HEK293 (cell line): ENCODE measurements around the gene CCNK.

Source experiments
- SALL2 ChIP-seq: fragments of 450-650 bp; formaldehyde crosslinking; IDR thresholded peaks from 2 replicates; pipeline ENCODE4 v1.5.0; 2017; ENCODE audit warnings: missing biosample characterization, mild to moderate bottlenecking, missing genetic modification characterization, borderline replicate concordance
- ZBTB21 ChIP-seq: fragments of 450-650 bp; formaldehyde crosslinking; IDR thresholded peaks from 2 replicates; pipeline ENCODE4 v1.5.1; 2017; ENCODE audit warnings: missing biosample characterization, missing genetic modification characterization
- ZBTB7A ChIP-seq: fragments of 450-650 bp; formaldehyde crosslinking; IDR thresholded peaks from 2 replicates; pipeline ENCODE4 v1.5.1; 2016; ENCODE audit warnings: low read depth, missing biosample characterization, missing genetic modification characterization
- ZNF140 ChIP-seq: fragments of 450-650 bp; formaldehyde crosslinking; IDR thresholded peaks from 2 replicates; pipeline ENCODE4 v1.5.1; 2016; ENCODE audit warnings: missing biosample characterization, missing genetic modification characterization
- ZNF211 ChIP-seq: fragments of 450-650 bp; formaldehyde crosslinking; IDR thresholded peaks from 2 replicates; pipeline ENCODE4 v1.5.1; 2016; ENCODE audit warnings: low read depth, missing biosample characterization, missing genetic modification characterization
- ZNF274 ChIP-seq, 2 experiments: fragments of 200-500 bp in 1 of 2; fragments of 450-650 bp in 1 of 2; sonication (Bioruptor generic) in 1 of 2; formaldehyde crosslinking in 1 of 2; IDR thresholded peaks; 2 replicates each; pipeline versions ENCODE4 v1.5.1 to v1.6.1; 2014 to 2016; ENCODE audit warnings: borderline replicate concordance in 1 of 2, inconsistent platforms in 1 of 2, low read length in 1 of 2, missing biosample characterization in 1 of 2, missing genetic modification characterization in 1 of 2
- TF ChIP-seq, protein P1 (sequence below): sonication (generic); formaldehyde crosslinking; IDR thresholded peaks from 2 replicates; pipeline ENCODE4 v1.8.1; 2022; ENCODE audit warnings: mild to moderate bottlenecking, moderate library complexity, missing genetic modification reagents
- TF ChIP-seq, protein P2 (sequence below): fragments of 450-650 bp; formaldehyde crosslinking; IDR thresholded peaks from 2 replicates; pipeline ENCODE4 v1.5.1; 2016; ENCODE audit warnings: missing biosample characterization, missing genetic modification characterization
- TF ChIP-seq, protein P3 (sequence below): fragments of 450-650 bp; formaldehyde crosslinking; conservative IDR thresholded peaks from 2 replicates; pipeline ENCODE4 v1.5.1; 2016; ENCODE audit warnings: low read depth, missing biosample characterization, missing genetic modification characterization
- TF ChIP-seq, protein P4 (sequence below): fragments of 450-650 bp; formaldehyde crosslinking; IDR thresholded peaks from 2 replicates; pipeline ENCODE4 v1.5.1; 2016; ENCODE audit warnings: missing biosample characterization, missing genetic modification characterization

DNA sequence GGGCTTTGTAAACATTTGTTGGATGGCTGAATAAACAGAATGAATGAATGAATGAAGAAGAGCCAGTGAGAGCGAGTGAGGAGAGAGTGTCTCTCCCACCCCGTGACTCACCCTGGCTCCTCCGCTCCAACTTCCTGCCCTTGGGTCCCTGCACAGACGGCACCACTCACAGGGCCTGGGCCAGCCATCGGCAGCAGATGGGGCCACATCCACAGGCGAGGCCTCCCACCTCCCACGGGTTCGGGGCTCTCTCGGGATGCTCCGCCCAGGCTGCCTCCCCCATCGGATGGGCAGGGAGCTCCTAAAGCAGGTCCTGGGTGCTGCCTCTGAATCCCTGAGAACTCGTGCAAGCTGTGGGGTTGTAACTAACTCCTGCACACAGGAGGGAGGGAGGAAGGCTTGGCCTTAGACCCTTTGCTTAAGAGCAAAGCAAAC is 41.3 kb downstream of the CCNK start:
- peak; percentile 76; the same call in 1 of the 2 replicates for TF ChIP-seq ZNF140 (tag by site-specific recombination)
- TF ChIP-seq, protein P1, sequence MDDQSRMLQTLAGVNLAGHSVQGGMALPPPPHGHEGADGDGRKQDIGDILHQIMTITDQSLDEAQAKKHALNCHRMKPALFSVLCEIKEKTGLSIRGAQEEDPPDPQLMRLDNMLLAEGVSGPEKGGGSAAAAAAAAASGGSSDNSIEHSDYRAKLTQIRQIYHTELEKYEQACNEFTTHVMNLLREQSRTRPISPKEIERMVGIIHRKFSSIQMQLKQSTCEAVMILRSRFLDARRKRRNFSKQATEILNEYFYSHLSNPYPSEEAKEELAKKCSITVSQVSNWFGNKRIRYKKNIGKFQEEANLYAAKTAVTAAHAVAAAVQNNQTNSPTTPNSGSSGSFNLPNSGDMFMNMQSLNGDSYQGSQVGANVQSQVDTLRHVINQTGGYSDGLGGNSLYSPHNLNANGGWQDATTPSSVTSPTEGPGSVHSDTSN (CRISPR knock-in tag), result no peak
- TF ChIP-seq, protein P2, sequence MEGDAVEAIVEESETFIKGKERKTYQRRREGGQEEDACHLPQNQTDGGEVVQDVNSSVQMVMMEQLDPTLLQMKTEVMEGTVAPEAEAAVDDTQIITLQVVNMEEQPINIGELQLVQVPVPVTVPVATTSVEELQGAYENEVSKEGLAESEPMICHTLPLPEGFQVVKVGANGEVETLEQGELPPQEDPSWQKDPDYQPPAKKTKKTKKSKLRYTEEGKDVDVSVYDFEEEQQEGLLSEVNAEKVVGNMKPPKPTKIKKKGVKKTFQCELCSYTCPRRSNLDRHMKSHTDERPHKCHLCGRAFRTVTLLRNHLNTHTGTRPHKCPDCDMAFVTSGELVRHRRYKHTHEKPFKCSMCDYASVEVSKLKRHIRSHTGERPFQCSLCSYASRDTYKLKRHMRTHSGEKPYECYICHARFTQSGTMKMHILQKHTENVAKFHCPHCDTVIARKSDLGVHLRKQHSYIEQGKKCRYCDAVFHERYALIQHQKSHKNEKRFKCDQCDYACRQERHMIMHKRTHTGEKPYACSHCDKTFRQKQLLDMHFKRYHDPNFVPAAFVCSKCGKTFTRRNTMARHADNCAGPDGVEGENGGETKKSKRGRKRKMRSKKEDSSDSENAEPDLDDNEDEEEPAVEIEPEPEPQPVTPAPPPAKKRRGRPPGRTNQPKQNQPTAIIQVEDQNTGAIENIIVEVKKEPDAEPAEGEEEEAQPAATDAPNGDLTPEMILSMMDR (tag by site-specific recombination), result no peak
- TF ChIP-seq ZBTB21 (tag by site-specific recombination), result no peak
- TF ChIP-seq, protein P3, sequence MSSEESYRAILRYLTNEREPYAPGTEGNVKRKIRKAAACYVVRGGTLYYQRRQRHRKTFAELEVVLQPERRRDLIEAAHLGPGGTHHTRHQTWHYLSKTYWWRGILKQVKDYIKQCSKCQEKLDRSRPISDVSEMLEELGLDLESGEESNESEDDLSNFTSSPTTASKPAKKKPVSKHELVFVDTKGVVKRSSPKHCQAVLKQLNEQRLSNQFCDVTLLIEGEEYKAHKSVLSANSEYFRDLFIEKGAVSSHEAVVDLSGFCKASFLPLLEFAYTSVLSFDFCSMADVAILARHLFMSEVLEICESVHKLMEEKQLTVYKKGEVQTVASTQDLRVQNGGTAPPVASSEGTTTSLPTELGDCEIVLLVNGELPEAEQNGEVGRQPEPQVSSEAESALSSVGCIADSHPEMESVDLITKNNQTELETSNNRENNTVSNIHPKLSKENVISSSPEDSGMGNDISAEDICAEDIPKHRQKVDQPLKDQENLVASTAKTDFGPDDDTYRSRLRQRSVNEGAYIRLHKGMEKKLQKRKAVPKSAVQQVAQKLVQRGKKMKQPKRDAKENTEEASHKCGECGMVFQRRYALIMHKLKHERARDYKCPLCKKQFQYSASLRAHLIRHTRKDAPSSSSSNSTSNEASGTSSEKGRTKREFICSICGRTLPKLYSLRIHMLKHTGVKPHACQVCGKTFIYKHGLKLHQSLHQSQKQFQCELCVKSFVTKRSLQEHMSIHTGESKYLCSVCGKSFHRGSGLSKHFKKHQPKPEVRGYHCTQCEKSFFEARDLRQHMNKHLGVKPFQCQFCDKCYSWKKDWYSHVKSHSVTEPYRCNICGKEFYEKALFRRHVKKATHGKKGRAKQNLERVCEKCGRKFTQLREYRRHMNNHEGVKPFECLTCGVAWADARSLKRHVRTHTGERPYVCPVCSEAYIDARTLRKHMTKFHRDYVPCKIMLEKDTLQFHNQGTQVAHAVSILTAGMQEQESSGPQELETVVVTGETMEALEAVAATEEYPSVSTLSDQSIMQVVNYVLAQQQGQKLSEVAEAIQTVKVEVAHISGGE (tag by site-specific recombination), result no peak
- no peak for TF ChIP-seq ZBTB7A
- TF ChIP-seq ZNF211 (tag by site-specific recombination), result no peak
- TF ChIP-seq, protein P4, sequence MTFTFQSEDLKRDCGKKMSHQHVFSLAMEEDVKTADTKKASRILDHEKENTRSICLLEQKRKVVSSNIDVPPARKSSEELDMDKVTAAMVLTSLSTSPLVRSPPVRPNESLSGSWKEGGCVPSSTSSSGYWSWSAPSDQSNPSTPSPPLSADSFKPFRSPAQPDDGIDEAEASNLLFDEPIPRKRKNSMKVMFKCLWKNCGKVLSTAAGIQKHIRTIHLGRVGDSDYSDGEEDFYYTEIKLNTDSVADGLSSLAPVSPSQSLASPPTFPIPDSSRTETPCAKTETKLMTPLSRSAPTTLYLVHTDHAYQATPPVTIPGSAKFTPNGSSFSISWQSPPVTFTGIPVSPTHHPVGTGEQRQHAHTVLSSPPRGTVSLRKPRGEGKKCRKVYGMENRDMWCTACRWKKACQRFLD (tag by site-specific recombination), result no peak
- no peak for TF ChIP-seq ZNF274 (IDR thresholded peaks at IDR 0.05; ENCODE audit: low read length)
- no peak for TF ChIP-seq ZNF274 (tag by site-specific recombination; IDR thresholded peaks at IDR 0.05; ENCODE audit: borderline replicate concordance)
- no peak for TF ChIP-seq SALL2 (tag by site-specific recombination)
